ENCODE results near the gene YIPF2. TPM values are rescaled to one million over a fixed set of nuclear protein-coding genes. Genes with fewer than 3 reads are reported as not detected.
"Not testable (repeated sequence)": the region's sequence is repeated elsewhere in the genome, so short reads cannot be mapped to it uniquely, and the experiment has no call there.

Gene YIPF2
- total and polyA plus RNA-seq, 4 experiments from 2014 or later = 12.2 to 29.6 (median 21.8) TPM

DNA sequence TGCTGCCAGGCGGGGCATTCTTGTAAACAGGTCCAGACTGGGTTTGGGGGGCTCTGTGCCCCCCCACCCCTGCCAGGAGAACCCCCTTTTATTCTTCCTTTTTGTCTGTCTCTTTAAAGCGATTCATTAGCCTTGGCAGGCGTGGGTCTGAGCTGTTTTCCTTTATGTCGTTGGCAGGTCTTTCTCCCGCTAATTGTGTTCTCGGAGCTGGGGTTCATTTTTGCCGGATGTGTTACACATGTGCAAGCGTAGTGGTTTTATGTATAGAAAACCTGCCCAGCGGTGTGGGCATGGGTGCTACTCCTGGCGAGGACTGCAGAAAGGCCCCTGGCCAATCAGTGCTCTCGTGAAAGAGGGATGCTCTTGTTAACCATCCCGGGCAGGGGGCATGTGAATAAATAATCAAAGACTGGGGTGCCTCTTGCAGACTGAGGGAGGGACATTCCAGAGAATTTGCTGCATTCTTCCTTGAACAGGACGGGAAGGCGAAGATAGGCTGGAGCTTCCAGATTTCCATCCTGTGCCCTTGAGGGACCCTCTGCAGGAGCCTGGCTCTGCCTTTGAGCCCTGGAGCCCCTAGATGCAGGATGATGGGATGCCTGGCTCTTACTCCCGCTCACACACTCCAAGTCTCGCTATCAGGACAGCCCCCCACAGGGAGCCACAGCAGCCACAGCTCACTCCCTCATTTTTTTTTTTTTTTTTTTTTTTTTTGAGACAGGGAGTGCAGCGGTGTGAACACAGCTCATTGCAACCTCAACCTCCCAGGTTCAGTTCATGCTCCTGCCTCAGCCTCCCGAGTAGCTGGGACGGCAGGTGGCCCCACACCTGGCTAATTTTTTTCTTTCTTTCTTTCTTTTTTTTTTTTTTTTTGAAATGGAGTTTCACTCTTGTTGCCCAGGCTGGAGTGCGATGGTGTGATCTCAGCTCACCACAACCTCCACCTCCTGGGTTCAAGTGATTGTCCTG is 43.0 kb downstream of the YIPF2 start:
- no peaks in the 10 kb centered on the region for H3K36me3 ChIP-seq (ENCODE audit: insufficient read depth, low read length)
- ChIA-PET CTCF (ENCODE audit: partially characterized antibody) (interaction anchor here (0.6 to 1.3 kb wide), 2 partner anchors 31 to 155 kb away, joined by 3 to 4 read pairs; no protein-coding TSS in a partner anchor), POLR2A (ENCODE audit: partially characterized antibody) (interaction anchor here (0.7 kb wide), 1 partner anchor 277 kb away, joined by 3 read pairs; no protein-coding TSS in a partner anchor)
- peaks cover 0 to 5% (median 0%) of the 10 kb centered on the region in 4 donors for H3K4me1 Mint-ChIP-seq
- H3K27me3 ChIP-seq (ENCODE audit: insufficient read depth, low read length) = no peaks in the 10 kb centered on the region
- H3K36me3 Mint-ChIP-seq = no peaks in the 10 kb centered on the region
- H3K9me3 Mint-ChIP-seq = no peaks in the 10 kb centered on the region
- no peak overlapping the region for H3K4me3 Mint-ChIP-seq
- H3K4me3 ChIP-seq (ENCODE audit: low read length in 2 of 2) = no peak overlapping the region
- H3K27me3 Mint-ChIP-seq = no peaks in the 10 kb centered on the region
- no peak for DNase-seq
- no peak overlapping the region for H3K27ac Mint-ChIP-seq
- H3K9me3 ChIP-seq (ENCODE audit: control insufficient read depth in 1 of 2, low read length in 2 of 2) = no peaks in the 10 kb centered on the region
- intact Hi-C loops (cut with micrococcal nuclease) = no loop called here
- no peaks in the 10 kb centered on the region for H3K4me1 ChIP-seq (ENCODE audit: insufficient read depth, low read length)
- no peak overlapping the region for H3K27ac ChIP-seq (ENCODE audit: low read depth, low read length)

DNA sequence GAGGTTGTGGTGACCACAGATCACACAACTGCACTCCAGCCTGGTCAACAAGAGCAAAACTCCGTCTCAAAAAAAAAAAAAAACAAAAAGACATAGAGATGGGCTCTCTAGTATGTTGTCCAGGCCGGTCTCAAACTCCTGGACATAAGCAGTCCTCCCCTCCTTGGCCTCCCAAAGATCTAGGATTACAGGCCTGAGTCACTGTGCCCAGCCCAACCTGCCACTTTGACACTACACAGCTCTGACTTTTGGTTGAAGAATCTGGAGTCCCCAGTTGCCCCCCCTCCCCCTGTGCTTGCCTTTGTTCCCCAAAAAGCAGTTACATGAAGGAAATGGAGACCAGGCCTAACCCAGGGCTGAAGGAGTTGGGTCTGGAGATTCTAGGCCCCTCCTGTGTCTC is 44.2 kb downstream of the YIPF2 start:
- peak overlapping the region in 1 of 7 donors; percentile 63 for H3K27ac Mint-ChIP-seq
- ChIA-PET POLR2A (ENCODE audit: partially characterized antibody) (no interaction called here), CTCF (ENCODE audit: partially characterized antibody) (no interaction called here)
- intact Hi-C loops (cut with micrococcal nuclease) = no loop called here
- no peak overlapping the region for H3K27ac ChIP-seq (ENCODE audit: low read depth, low read length)
- H3K4me1 ChIP-seq (ENCODE audit: insufficient read depth, low read length) = peaks cover 8% of the 10 kb centered on the region
- H3K36me3 ChIP-seq (ENCODE audit: insufficient read depth, low read length) = no peaks in the 10 kb centered on the region
- H3K4me3 Mint-ChIP-seq = no peak overlapping the region
- no peaks in the 10 kb centered on the region for H3K9me3 ChIP-seq (ENCODE audit: control insufficient read depth in 1 of 2, low read length in 2 of 2)
- no peaks in the 10 kb centered on the region for H3K27me3 ChIP-seq (ENCODE audit: insufficient read depth, low read length)
- no peaks in the 10 kb centered on the region for H3K36me3 Mint-ChIP-seq
- H3K4me3 ChIP-seq (ENCODE audit: low read length in 2 of 2) = no peak overlapping the region
- DNase-seq = no peak
- H3K4me1 Mint-ChIP-seq = peaks cover 1 to 12% (median 4%) of the 10 kb centered on the region in 4 donors
- H3K27me3 Mint-ChIP-seq = no peaks in the 10 kb centered on the region
- no peaks in the 10 kb centered on the region for H3K9me3 Mint-ChIP-seq

DNA sequence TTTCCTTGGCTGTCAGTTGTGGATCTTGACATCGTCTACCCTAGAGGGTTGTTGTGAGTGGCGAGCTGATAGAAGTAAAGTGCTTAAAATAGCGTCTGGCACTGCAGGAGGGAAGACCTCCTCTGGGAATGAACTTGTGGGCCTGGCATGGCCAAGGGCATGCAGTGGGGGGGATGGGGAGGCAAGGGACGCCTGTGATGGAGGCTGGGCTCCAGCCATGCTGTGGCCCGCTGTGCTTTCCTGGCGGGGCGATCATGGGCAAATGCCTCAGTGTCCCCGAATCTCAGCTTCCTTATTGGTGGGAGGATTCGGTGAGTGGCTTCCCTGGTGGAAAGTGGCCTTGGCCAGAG is 46.4 kb downstream of the YIPF2 start:
- Histone ChIP-seq H3K27me3 (ENCODE audit: insufficient read depth, low read length) (no peaks in the 10 kb centered on the region), H3K4me3 (ENCODE audit: low read length in 2 of 2) (no peak overlapping the region), H3K36me3 (ENCODE audit: insufficient read depth, low read length) (no peaks in the 10 kb centered on the region), H3K4me1 (ENCODE audit: insufficient read depth, low read length) (peaks cover 12% of the 10 kb centered on the region), H3K9me3 (ENCODE audit: control insufficient read depth in 1 of 2, low read length in 2 of 2) (no peaks in the 10 kb centered on the region), H3K27ac (ENCODE audit: low read depth, low read length) (no peak overlapping the region)
- Mint-ChIP-seq H3K36me3 (no peaks in the 10 kb centered on the region), H3K4me1 (peaks cover 8 to 26% (median 17%) of the 10 kb centered on the region in 4 donors), H3K9me3 (no peaks in the 10 kb centered on the region), H3K4me3 (no peak overlapping the region), H3K27ac (no peak overlapping the region), H3K27me3 (no peaks in the 10 kb centered on the region)
- ChIA-PET CTCF (ENCODE audit: partially characterized antibody) (interaction anchor here (1.7 kb wide), 1 partner anchor 9 kb away, joined by 6 read pairs; no protein-coding TSS in a partner anchor), POLR2A (ENCODE audit: partially characterized antibody) (no interaction called here)
- intact Hi-C loops (cut with micrococcal nuclease) = no loop called here
- no peak for DNase-seq

DNA sequence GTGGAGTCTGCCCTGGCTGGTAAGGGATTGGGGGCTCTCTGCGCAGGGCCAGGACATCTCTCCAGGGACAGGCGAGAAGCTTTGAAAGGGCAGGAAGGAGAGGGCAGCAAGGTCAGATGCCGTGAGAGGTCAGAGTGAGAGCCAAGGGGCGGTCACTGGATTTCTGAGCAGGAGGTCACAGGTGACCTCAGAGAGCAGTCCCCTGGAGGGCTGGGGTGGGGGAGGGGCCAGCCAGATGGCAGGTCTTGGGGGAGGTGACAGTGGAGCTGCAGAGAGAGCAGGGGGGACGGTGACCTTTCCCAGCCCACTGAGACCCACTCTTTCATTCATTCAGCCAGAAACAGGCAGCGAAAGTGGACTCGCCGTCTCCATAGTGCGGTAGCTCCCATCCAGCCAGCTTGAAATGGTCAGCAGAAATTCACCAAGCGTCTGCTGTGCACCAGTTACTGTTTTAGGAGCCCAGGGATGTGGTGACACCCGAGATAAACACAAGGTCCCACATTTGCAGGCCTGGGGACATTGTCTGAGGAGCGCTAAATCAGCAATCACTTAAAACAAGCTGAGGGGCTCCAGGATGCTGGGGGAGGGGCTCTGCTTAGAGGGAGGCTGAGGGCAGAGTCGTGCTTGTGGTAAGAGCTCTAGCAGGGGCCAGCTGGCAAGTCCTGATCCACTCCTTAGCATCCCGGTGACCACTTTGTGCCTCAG is 46.9 kb downstream of the YIPF2 start:
- DNase-seq = no peak
- no peaks in the 10 kb centered on the region for H3K36me3 Mint-ChIP-seq
- no peaks in the 10 kb centered on the region for H3K9me3 ChIP-seq (ENCODE audit: control insufficient read depth in 1 of 2, low read length in 2 of 2)
- intact Hi-C loops (cut with micrococcal nuclease) = no loop called here
- H3K27ac Mint-ChIP-seq = no peak overlapping the region
- no peaks in the 10 kb centered on the region for H3K27me3 Mint-ChIP-seq
- H3K4me1 Mint-ChIP-seq = peaks cover 8 to 22% (median 18%) of the 10 kb centered on the region in 4 donors
- H3K27me3 ChIP-seq (ENCODE audit: insufficient read depth, low read length) = no peaks in the 10 kb centered on the region
- no peaks in the 10 kb centered on the region for H3K9me3 Mint-ChIP-seq
- H3K27ac ChIP-seq (ENCODE audit: low read depth, low read length) = no peak overlapping the region
- POLR2A ChIA-PET (ENCODE audit: partially characterized antibody) = no interaction called here
- H3K4me3 ChIP-seq (ENCODE audit: low read length in 2 of 2) = no peak overlapping the region
- no peak overlapping the region for H3K4me3 Mint-ChIP-seq
- peaks cover 14% of the 10 kb centered on the region for H3K4me1 ChIP-seq (ENCODE audit: insufficient read depth, low read length)
- CTCF ChIA-PET (ENCODE audit: partially characterized antibody) = interaction anchor here (0.7 to 1.7 kb wide), 2 partner anchors 9 to 11 kb away, joined by 3 to 6 read pairs; no protein-coding TSS in a partner anchor
- H3K36me3 ChIP-seq (ENCODE audit: insufficient read depth, low read length) = no peaks in the 10 kb centered on the region

DNA sequence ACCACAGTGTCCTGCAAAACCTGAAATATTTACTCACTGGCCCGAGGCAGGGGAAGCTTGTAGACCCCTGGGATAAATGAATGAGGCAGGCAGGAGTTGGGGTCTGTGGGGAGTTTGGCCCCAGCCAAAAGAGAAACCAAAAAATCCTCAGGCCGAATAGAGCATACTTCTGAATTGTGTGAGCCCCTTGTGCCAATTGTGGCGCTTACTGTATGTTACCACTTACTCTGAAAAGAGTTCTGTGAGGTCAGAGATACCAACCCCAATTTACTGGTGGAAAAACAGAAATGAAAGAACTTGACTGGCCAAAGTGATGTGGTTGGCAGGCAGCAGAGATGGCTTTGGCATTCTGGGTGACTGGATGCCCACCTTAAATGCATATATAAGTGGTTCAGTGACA is 50.2 kb downstream of the YIPF2 start:
- DNase-seq = no peak
- Histone ChIP-seq H3K4me3 (ENCODE audit: low read length in 2 of 2) (no peak overlapping the region), H3K27me3 (ENCODE audit: insufficient read depth, low read length) (no peaks in the 10 kb centered on the region), H3K9me3 (ENCODE audit: control insufficient read depth in 1 of 2, low read length in 2 of 2) (no peaks in the 10 kb centered on the region), H3K27ac (ENCODE audit: low read depth, low read length) (no peak overlapping the region), H3K36me3 (ENCODE audit: insufficient read depth, low read length) (no peaks in the 10 kb centered on the region), H3K4me1 (ENCODE audit: insufficient read depth, low read length) (peaks cover 16% of the 10 kb centered on the region)
- no peak overlapping the region for H3K4me3 Mint-ChIP-seq
- peaks cover 0 to 1% (median 0%) of the 10 kb centered on the region in 8 donors for H3K9me3 Mint-ChIP-seq
- intact Hi-C loops (cut with micrococcal nuclease) = no loop called here
- H3K36me3 Mint-ChIP-seq = no peaks in the 10 kb centered on the region
- peaks cover 8 to 31% (median 22%) of the 10 kb centered on the region in 4 donors for H3K4me1 Mint-ChIP-seq
- ChIA-PET CTCF (ENCODE audit: partially characterized antibody) (interaction anchor here (1.3 to 6.5 kb wide), 2 partner anchors 14 kb away, joined by 6 to 30 read pairs; no protein-coding TSS in a partner anchor), POLR2A (ENCODE audit: partially characterized antibody) (no interaction called here)
- peak overlapping the region in 3 of 7 donors; percentile 36 to 71 (median 59) for H3K27ac Mint-ChIP-seq
- no peaks in the 10 kb centered on the region for H3K27me3 Mint-ChIP-seq

DNA sequence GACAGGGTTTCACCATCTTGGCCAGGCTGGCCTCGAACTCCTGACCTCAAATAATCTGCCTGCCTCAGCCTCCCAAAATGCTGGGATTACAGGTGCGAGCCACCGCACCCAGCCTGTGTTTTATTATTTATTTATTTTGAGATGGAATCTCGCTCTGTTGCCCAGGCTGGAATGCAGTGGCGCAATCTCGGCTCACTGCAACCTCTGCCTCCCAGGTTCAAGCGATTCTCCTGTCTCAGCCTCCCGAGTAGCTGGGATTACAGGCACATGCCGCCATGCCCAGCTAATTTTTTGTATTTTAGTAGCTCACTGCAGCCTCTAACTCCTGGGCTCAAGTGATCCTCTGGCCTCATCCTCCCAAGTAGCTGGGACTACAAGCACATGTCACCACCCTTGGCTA is 50.8 kb downstream of the YIPF2 start:
- H3K27me3 Mint-ChIP-seq; H3K4me3 Mint-ChIP-seq; DNase-seq; H3K9me3 Mint-ChIP-seq; H3K36me3 Mint-ChIP-seq; intact Hi-C loops (cut with micrococcal nuclease); H3K27me3 ChIP-seq (ENCODE audit: insufficient read depth, low read length); H3K4me3 ChIP-seq (ENCODE audit: low read length in 2 of 2); H3K9me3 ChIP-seq (ENCODE audit: control insufficient read depth in 1 of 2, low read length in 2 of 2); H3K36me3 ChIP-seq (ENCODE audit: insufficient read depth, low read length); H3K27ac ChIP-seq (ENCODE audit: low read depth, low read length); POLR2A ChIA-PET (ENCODE audit: partially characterized antibody): not testable (repeated sequence)
- peaks cover 22% of the 10 kb centered on the region for H3K4me1 ChIP-seq (ENCODE audit: insufficient read depth, low read length)
- Mint-ChIP-seq H3K4me1 (peaks cover 12 to 36% (median 25%) of the 10 kb centered on the region in 4 donors), H3K27ac (peak overlapping the region in 2 of 7 donors; percentile 52 to 59)
- CTCF ChIA-PET (ENCODE audit: partially characterized antibody) = interaction anchor here (1.2 to 6.5 kb wide), 2 partner anchors 13 to 65 kb away, joined by 3 to 30 read pairs; no protein-coding TSS in a partner anchor

Measured in CD4-positive, alpha-beta memory T cell (primary cell).